ENCODE measurements around the gene PPP2R3B. TPM values are rescaled to one million over a fixed set of nuclear protein-coding genes. Genes with fewer than 3 reads are reported as not detected.

Gene PPP2R3B
- total RNA-seq, 1 donor from 2014 or later = 30.5 TPM

DNA sequence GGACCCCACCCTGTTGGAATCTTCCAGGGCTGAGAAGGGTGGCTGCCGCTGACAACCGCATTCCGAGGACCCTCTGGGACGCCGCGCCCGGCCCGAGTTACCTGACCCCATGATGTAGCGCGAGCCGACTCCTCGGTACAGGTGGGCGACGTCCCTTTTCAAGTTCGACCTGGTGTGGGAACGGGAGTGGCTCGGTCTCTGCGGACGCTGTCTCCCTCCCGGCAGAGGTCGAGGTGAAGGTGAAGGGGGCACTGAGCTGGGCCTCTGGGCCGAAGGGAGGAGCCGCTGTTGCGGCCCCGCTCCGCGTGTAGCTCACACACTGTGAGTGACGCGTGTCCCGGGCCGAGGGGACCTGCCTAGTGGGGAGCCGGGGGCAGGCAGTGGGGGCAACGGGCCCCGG, 72.7 kb downstream of the PPP2R3B start:
- Mint-ChIP-seq H3K36me3 (ENCODE audit: low read depth) (peaks cover 13% of the 10 kb centered on the region), H3K4me1 (ENCODE audit: low read depth) (peaks cover 6% of the 10 kb centered on the region), H3K4me3 (ENCODE audit: unreplicated experiment) (no peak overlapping the region), H3K27me3 (ENCODE audit: low read depth) (no peaks in the 10 kb centered on the region), H3K9me3 (ENCODE audit: low read depth) (no peaks in the 10 kb centered on the region), H3K27ac (ENCODE audit: unreplicated experiment) (no peak overlapping the region)
- TF ChIP-seq, protein P1, sequence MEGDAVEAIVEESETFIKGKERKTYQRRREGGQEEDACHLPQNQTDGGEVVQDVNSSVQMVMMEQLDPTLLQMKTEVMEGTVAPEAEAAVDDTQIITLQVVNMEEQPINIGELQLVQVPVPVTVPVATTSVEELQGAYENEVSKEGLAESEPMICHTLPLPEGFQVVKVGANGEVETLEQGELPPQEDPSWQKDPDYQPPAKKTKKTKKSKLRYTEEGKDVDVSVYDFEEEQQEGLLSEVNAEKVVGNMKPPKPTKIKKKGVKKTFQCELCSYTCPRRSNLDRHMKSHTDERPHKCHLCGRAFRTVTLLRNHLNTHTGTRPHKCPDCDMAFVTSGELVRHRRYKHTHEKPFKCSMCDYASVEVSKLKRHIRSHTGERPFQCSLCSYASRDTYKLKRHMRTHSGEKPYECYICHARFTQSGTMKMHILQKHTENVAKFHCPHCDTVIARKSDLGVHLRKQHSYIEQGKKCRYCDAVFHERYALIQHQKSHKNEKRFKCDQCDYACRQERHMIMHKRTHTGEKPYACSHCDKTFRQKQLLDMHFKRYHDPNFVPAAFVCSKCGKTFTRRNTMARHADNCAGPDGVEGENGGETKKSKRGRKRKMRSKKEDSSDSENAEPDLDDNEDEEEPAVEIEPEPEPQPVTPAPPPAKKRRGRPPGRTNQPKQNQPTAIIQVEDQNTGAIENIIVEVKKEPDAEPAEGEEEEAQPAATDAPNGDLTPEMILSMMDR (IDR thresholded peaks at IDR 0.05) = no peak
- DNase-seq (ENCODE audit: low spot score) = peak; percentile 88

GRCh38 chrX:313546-313945, 73.2 kb downstream of the PPP2R3B start:
- peaks cover 6% of the 10 kb centered on the region for H3K4me1 Mint-ChIP-seq (ENCODE audit: low read depth)
- H3K27ac Mint-ChIP-seq (ENCODE audit: unreplicated experiment) = no peak overlapping the region
- no peaks in the 10 kb centered on the region for H3K27me3 Mint-ChIP-seq (ENCODE audit: low read depth)
- no peak overlapping the region for H3K4me3 Mint-ChIP-seq (ENCODE audit: unreplicated experiment)
- TF ChIP-seq, protein P1 (IDR thresholded peaks at IDR 0.05) = no peak
- H3K36me3 Mint-ChIP-seq (ENCODE audit: low read depth) = peaks cover 13% of the 10 kb centered on the region
- H3K9me3 Mint-ChIP-seq (ENCODE audit: low read depth) = no peaks in the 10 kb centered on the region
- DNase-seq (ENCODE audit: low spot score) = peak; percentile 52

DNA sequence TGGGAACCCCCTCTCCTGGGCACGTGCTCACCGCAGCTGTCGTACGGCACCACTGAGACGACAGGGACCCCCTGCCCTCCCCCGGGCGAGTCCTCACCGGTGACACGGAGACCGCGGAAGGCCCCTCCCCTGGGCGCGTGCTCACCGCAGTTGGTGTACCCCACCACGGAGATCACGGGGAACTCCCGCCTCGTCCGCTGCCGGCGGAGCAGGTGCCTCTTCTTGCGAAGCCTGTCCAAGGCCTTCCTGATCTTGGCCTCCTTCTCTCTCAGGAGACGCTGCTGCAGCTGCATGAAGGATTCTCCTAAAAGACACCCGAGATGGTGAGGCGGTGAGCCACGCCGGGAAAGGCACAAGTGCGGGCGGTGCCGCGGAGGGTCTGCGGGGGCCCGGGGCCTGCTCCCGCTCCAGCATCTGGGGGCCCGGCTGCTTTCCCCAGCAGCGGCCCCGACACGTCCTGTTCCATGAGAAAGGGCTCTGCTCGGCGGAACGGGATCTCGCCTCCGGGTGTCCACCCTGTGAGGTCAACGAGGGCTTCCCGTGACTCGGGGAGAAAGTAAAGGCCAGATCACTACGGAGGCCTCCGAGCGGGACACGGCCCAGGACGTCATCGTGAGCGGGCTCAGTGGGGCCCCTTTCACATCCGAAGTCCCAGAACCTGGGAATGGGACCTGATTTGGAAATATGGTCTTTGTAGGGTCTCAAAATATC, 73.9 kb downstream of the PPP2R3B start:
- Mint-ChIP-seq H3K27me3 (ENCODE audit: low read depth) (no peaks in the 10 kb centered on the region), H3K36me3 (ENCODE audit: low read depth) (peaks cover 13% of the 10 kb centered on the region), H3K4me3 (ENCODE audit: unreplicated experiment) (no peak overlapping the region), H3K27ac (ENCODE audit: unreplicated experiment) (no peak overlapping the region), H3K9me3 (ENCODE audit: low read depth) (no peaks in the 10 kb centered on the region), H3K4me1 (ENCODE audit: low read depth) (peaks cover 3% of the 10 kb centered on the region)
- TF ChIP-seq, protein P1 (IDR thresholded peaks at IDR 0.05) = no peak
- peak; percentile 93 for DNase-seq (ENCODE audit: low spot score)

- Mint-ChIP-seq H3K9me3 (ENCODE audit: low read depth) (no peaks in the 10 kb centered on the region), H3K27ac (ENCODE audit: unreplicated experiment) (no peak overlapping the region), H3K4me1 (ENCODE audit: low read depth) (no peaks in the 10 kb centered on the region), H3K36me3 (ENCODE audit: low read depth) (peaks cover 15% of the 10 kb centered on the region), H3K4me3 (ENCODE audit: unreplicated experiment) (no peak overlapping the region), H3K27me3 (ENCODE audit: low read depth) (no peaks in the 10 kb centered on the region)
- peak; percentile 93 for DNase-seq (ENCODE audit: low spot score)
- TF ChIP-seq, protein P1 (IDR thresholded peaks at IDR 0.05) = no peak
Observed at GRCh38 chrX:311156-312129, 75.3 kb downstream of the PPP2R3B start.

DNA sequence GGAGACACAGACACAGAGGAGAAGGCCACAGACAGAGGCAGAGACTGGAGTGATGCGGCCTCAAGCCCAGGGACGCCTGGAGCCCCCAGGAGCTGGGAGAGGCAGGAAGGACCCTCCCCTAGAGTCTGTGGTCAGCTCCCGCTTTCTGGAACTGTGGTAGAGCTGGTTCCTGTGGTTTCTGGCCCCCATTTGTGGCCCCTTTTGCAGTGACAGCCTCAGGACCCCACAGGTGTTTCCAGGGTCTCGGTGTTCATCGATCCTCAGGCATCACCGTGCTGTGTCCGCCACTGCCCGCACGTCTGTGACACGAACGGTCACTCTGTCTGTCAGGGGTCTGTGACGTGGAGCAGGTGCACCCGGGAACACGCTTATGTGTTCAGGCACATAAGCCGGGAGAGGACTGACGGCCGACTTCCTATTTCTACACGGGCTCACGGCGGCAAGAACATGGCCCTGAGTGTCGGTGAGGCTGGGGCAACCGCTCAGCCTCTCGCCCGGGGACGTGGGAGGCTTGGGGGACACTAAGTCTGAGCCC, 76.0 kb downstream of the PPP2R3B start:
- H3K9me3 Mint-ChIP-seq (ENCODE audit: low read depth) = no peaks in the 10 kb centered on the region
- TF ChIP-seq, protein P1 (IDR thresholded peaks at IDR 0.05) = no peak
- peak; percentile 82 for DNase-seq (ENCODE audit: low spot score)
- H3K4me1 Mint-ChIP-seq (ENCODE audit: low read depth) = no peaks in the 10 kb centered on the region
- no peak overlapping the region for H3K4me3 Mint-ChIP-seq (ENCODE audit: unreplicated experiment)
- H3K27ac Mint-ChIP-seq (ENCODE audit: unreplicated experiment) = no peak overlapping the region
- H3K27me3 Mint-ChIP-seq (ENCODE audit: low read depth) = no peaks in the 10 kb centered on the region
- H3K36me3 Mint-ChIP-seq (ENCODE audit: low read depth) = peaks cover 17% of the 10 kb centered on the region
